HG03025 (cell line): Measurements from ENCODE around the gene PRIMA1.

Experiments
- ATAC-seq: cut with Tn5 transposase; IDR thresholded peaks from one replicate; pipeline ENCODE4 v1.9.1; 2021; ENCODE audit warnings: mild to moderate bottlenecking, moderate library complexity; ENCODE audit not compliant: unreplicated experiment, low FRiP score

The PRIMA1 gene

DNA sequence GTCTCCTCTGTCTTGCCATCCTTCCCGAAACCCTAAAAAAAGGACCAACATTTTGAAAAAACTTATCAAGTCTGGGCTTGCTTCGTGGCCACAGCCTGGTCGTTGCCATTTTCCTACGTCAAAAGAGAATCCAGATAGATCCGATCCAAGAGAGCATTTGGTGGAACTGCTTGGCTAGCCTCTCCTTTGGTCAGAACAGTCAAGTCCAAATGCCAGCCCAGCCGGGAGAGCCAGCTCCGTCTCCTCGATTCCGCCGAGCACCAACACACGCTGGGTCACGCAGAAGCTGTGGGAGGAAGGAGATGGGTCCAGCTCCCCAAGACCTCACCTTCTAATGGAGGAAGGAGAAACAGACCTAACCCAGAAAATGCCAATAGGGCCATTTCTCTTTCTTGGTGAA is 9.3 kb upstream of the PRIMA1 start:
- no peak for ATAC-seq

- no peak for ATAC-seq
Measured at GRCh38 chr14:93797071-93797470, 8.8 kb upstream of the PRIMA1 start.

DNA sequence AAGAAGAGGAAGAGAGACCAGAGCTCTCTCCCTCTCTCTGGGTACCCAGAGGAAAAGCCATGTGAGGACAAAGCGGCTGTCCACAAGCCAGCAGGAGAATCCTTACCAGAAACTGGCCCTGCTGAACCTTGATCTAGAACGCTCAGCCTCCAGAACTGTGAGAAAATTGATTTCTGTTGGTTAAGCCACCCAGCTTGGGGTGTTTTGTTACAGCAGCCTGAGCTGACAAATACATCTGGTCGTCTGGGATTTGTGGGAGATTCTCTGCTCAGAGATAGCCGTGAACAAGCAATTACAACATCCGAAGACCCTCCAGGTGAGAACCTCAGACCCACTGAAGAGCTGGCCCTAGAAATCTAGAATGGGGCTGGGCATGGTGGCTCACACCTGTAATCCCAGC is 6.5 kb upstream of the PRIMA1 start:
- ATAC-seq: no peak

- no peak for ATAC-seq
Measured at GRCh38 chr14:93793555-93794324, 5.5 kb upstream of the PRIMA1 start.

GRCh38 chr14:93792391-93792790 is 4.1 kb upstream of the PRIMA1 start:
- ATAC-seq: no peak

DNA sequence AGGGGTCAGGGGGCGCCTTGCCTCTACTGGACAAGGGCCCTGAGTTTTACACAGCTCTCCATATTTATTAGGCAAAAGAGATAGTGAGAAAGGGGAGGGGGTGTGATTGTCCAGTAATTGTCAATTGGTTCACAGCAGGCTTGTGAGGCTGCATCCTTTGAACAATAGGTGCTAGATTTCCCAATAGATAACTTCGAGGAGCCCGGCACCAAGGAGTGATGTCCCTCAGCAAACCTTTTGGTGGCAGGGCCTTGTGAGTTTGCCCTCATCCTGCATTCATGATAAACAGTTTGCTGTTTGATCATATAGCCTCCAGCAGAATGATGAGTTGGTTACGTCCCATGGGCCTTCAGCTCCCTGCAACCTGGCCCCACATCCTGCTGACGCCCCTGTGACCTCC is 2.7 kb upstream of the PRIMA1 start:
- no peak for ATAC-seq

- ATAC-seq: no peak
Measured at GRCh38 chr14:93789228-93790130, 1.2 kb upstream of the PRIMA1 start.

GRCh38 chr14:93788543-93789227 is 400 bp upstream of the PRIMA1 start:
- no peak for ATAC-seq

DNA sequence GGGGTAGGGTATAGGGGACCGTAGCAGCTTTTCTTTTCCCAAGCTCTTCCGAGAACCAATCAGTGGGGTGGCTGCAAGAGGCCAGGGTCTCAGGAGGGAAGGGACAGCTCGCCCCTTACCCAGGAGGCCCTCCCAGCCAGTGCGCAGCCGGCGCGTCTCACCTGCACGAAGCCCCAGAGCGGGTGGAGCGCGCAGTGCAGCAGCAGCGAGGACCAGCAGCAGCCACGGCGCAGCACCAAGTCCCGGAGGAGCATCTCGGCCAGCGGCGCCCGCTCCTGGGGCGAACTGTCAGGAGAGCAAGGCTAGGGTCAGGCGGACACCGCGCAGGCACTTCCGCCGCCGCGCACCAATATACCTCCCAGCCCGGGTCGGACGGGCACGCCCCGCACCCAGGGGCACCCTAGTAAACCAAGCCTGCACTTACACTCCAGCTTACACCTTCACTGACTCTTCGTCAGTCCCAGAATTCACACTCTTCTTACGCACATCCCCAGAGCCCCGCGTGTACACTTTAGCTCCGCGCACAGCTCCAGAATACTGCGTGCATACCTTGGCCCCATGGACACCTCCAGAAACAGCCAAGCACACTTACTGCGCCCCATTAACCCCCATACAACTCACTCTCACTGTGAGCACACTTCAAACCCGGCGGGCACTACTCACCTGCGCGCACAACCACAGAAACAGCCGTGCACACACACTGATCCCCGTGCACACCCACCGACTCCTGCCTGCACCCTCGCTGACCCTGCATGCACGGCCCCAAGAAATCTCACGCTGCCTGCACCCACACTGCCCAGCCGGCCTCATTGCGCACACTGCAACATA is 606 bp downstream of the PRIMA1 start:
- no peak for ATAC-seq

DNA sequence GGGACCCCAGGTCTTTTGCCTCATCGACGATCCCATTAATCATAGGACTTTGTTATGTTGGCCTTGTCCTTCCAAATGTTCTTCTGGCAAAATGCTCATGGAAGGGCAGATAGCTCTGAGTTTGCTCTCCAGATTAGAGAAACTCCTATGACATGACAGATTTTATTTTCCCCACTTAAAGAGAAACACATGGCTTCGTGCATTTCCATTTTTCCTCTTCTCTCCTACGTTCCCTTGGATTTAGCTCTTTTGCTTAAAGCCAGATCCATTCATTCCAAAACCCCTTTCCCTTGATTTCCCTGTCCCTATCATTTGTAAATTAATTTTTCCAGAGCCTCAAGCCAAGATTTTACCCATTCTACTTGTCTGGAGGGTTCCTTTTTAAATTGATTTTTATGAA is 2.9 kb downstream of the PRIMA1 start:
- ATAC-seq: no peak

DNA sequence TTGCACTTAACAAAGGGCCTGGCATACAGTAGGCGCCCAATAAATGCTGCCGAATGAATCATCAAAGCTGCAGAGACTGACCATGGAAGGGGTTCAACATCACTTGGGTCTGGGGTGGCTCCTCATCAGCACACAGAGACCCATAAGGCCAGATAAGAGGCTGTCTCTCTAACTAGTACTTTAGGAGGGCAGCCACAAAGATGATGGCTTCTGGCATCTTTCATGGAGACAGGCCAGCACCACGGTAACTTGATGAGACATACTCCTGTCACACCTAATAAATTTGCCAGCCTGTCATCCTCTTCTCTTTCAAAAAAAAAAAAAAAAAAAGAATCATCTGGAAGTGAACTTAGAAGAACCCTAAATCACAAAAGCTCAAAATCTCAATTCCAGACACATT is 3.4 kb downstream of the PRIMA1 start:
- no peak for ATAC-seq

DNA sequence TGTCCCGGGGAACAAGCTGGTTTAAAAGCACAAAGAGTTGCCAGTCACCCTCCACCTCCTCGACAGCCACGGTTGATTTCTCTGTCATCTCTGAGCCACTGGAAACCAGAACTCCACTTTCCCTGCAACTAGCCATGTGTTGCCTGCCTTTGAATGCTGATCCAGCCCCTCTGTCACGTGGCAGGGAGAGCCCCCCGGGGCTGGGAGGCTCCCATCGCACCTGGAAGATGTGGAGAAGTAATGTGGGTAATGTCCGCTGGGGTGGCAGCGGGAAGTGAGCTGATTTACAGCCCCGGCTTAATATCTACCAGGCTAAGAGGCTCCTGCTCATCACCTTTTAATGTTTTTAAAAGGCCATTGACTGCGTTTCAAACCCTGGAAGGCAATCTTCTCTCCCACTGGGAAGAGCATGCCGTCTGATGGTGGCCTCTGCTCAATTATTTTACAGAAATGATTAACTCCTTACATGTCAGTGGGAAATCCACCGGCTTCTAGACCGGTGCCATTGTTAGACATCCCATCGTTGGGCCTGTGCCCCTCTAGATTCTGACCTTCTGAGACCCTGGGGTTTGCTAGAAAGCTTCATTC is 7.4 kb downstream of the PRIMA1 start:
- no peak for ATAC-seq

- ATAC-seq: no peak
Measured at GRCh38 chr14:93778856-93779629, 9.2 kb downstream of the PRIMA1 start.

- no peak for ATAC-seq
Measured at GRCh38 chr14:93778453-93778852, 9.8 kb downstream of the PRIMA1 start.

- no peak for ATAC-seq
Measured at GRCh38 chr14:93775744-93776143, 12.5 kb downstream of the PRIMA1 start.

DNA sequence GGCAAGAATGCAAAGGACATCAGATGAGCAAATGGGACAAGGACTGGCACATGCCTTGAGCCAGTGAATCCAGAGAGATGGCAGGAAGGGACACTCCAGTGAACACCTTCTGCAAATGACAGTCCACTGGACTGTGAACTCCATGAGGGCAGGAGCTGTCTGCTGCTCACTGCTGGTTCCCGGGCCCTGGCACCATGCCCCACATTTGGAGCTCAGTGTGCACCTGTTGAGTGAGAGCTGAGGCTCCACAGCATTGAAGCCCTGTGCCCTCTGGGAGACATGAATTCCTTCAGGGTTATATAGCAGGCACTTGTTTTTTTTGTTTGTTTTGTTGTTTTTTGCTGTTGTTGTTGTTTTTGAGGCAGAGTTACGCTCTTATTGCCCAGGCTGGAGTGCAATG is 13.1 kb downstream of the PRIMA1 start:
- no peak for ATAC-seq

DNA sequence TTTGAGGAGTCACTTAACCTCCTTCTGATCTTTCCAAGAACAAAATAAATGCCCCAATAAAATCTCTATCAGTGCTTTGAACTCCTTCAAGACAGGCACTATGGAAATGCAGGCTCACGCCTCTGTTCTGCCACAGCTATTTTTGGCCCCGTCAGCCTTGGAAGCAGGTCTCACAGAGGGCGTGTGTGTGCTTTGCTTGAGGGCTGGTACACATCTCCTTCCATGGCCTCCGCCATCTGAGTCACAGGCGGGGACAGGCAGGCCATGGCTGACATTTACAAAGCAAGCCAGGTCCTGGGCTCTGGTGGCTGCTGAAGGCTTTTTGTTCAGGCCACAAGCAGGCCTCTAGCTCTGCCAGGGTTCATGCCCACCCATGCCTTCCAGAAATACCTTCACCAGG is 16.0 kb downstream of the PRIMA1 start:
- ATAC-seq: no peak

- ATAC-seq: no peak
Measured at GRCh38 chr14:93765970-93766369, 22.3 kb downstream of the PRIMA1 start.

DNA sequence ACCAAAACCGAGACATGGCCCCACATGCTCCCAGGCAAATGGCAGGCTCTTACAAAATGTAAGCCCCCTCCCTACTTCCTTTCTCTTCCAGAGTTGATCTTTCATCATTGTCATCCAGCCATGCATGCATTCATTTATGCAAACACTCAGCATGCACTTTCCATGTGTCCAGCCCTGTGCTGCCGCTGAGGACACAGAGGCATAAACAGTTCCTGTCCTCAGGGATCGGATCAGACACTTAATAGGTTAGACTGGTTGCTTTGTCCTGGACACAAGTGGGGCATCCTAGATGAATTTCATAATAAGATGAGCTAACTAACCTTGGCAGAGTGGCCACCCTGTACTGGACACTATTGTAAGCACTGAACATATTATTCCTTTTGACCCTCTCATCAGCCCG is 23.1 kb downstream of the PRIMA1 start:
- no peak for ATAC-seq
